ENCODE measurements around the gene SLC12A7.
A peak's percentile ranks its signal among the peaks of the same experiment; 100 is the strongest.

Gene SLC12A7

DNA sequence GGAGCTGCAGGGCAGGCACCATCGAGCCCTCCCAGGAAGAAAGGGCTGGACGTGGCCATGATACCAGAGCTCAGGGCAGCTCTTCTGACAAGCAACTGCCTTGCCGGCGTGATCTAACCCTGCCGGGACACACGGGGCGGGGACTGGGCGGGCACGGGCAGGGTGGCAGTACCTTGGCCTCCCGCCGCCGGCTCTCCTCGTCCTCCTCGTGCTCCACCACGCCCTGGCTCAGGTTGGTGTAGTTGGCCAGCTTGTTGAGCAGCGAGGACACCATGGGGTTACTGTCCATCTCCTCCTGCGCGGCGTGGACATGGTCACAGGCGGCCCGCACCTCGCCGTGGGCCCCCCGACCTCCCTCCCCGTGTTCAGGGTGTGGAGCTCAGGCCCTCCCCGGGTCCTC lies 18.5 kb downstream of the SLC12A7 start:
- TF ChIP-seq, protein P1, sequence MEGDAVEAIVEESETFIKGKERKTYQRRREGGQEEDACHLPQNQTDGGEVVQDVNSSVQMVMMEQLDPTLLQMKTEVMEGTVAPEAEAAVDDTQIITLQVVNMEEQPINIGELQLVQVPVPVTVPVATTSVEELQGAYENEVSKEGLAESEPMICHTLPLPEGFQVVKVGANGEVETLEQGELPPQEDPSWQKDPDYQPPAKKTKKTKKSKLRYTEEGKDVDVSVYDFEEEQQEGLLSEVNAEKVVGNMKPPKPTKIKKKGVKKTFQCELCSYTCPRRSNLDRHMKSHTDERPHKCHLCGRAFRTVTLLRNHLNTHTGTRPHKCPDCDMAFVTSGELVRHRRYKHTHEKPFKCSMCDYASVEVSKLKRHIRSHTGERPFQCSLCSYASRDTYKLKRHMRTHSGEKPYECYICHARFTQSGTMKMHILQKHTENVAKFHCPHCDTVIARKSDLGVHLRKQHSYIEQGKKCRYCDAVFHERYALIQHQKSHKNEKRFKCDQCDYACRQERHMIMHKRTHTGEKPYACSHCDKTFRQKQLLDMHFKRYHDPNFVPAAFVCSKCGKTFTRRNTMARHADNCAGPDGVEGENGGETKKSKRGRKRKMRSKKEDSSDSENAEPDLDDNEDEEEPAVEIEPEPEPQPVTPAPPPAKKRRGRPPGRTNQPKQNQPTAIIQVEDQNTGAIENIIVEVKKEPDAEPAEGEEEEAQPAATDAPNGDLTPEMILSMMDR (conservative IDR thresholded peaks at IDR 0.05): no peak
- no peak for TF ChIP-seq ZFX (IDR thresholded peaks at IDR 0.05)
- H3K27ac ChIP-seq: peak overlapping the region; percentile 40

DNA sequence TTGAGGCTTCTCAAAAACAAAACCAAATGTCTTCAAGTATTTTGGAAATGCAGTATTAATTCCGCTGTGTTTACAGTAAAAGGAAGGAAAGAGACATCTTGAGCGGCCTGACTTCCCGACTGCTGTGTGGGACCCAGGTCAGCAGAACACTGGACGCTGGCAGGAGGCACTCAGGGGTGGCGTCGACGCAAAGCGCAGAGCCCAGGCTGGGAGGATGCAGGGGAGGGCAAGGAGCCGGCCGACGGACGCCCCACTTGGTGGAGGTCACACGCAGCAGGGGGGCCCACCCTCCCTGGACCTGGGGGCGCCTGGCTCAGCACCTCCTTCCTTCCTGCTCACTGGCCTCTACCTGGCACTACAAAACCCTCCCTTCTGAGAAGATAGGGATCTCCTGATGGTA lies 19.7 kb downstream of the SLC12A7 start:
- H3K27ac ChIP-seq: no peak overlapping the region
- no peak for TF ChIP-seq ZFX (IDR thresholded peaks at IDR 0.05)
- TF ChIP-seq, protein P1 (conservative IDR thresholded peaks at IDR 0.05): no peak

DNA sequence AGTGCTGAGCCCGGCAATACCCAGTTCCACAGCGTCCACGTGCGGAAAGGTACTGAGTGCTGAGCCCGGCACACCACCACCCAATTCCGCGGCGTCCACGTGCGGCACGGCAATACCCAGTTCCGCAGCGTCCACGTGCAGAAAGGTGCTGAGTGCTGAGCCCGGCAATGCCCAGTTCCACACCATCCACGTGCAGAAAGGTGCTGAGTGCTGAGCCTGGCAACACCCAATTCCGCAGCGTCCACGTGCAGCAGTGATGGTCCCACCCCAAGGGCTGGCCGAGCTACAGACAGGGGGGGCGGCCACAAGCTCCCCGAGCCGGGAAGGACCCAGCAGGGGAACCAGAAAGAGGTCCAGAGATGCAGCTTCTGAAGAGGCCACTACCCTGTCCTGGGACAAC lies 20.2 kb downstream of the SLC12A7 start:
- TF ChIP-seq, protein P1 (conservative IDR thresholded peaks at IDR 0.05): no peak
- no peak for TF ChIP-seq ZFX (IDR thresholded peaks at IDR 0.05)
- no peak overlapping the region for H3K27ac ChIP-seq

DNA sequence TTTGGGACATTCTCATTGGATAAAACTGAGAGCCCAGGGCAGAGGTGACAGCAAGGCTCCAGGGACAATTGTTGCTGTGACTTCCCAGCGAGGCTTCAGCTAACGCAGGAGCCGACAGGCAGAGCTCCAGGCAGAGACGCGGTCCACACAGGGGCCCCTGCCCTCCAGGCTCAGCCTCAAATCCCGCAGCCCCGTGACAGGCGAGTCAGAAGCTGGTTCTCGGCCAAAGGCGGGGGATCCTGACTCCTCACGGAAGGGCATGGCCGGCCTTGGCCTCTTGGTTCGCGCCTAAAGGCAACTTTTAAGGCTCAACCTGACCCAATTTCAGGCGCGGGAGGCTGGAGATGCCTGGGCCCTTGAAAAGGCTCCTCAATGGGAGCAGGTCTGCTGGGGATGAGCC lies 21.3 kb downstream of the SLC12A7 start:
- no peak for TF ChIP-seq ZFX (IDR thresholded peaks at IDR 0.05)
- TF ChIP-seq, protein P1 (conservative IDR thresholded peaks at IDR 0.05): no peak
- no peak overlapping the region for H3K27ac ChIP-seq

DNA sequence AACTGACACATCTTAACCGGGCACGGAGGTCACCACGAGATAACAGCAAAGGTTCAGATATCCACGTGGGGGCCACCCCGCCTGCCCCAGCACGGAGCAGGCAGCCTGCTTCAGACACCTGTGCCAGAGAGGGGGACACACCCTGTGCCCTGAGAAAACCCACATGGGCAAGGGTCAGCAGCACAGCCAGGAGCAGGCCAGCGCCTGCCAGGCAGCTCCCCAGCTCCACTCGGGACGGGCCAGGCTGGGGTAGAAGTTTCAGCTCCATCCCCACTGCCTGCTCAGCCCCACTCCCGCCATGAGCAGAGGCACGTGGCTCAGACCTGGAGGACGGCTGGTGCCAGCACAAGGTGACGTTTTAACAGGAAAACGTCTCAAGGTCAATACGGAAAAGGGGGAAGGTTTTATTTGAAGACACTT lies 22.2 kb downstream of the SLC12A7 start:
- TF ChIP-seq, protein P1 (conservative IDR thresholded peaks at IDR 0.05): no peak
- TF ChIP-seq ZFX (IDR thresholded peaks at IDR 0.05): no peak
- H3K27ac ChIP-seq: no peak overlapping the region

DNA sequence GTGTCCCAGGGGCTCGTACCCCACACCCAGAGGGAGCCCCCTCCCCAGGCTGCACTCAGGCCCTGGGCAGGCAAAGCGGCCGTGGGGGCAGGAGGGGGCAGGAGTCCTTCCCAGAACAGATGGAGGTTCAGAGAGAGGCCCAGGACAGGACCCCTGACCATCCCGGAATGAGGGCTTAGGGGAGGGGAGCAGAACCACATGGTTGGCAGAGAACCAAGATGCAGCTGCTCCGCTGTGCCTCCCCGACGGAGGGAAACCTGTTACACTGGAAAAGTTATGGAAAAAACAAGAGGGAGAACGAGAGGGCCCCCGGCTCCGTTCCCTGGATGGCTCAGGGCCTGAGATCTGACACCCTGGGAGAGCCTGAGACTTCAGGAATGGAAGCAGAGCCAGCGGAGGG lies 22.7 kb downstream of the SLC12A7 start:
- TF ChIP-seq, protein P1 (conservative IDR thresholded peaks at IDR 0.05): no peak
- TF ChIP-seq ZFX (IDR thresholded peaks at IDR 0.05): no peak
- no peak overlapping the region for H3K27ac ChIP-seq

DNA sequence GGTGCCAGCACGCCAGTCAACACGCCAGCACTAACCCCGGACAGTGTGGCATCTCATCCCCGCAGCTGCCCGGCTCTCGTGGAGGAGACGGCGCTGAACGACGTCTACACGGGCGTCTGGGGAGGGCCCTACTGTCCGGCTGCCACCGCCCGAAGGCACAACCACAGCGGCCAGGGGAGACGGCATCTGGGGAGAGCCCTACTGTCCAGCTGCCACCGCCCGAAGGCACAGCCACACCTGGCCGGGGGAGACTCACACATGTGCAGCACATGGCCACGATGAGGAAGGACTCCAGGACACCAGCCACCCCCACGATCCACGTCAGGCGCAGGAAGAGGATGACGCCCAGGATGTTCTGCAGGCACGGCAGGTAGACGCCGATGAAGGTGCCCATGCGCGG lies 23.1 kb downstream of the SLC12A7 start:
- TF ChIP-seq ZFX (IDR thresholded peaks at IDR 0.05): no peak
- TF ChIP-seq, protein P1 (conservative IDR thresholded peaks at IDR 0.05): no peak
- H3K27ac ChIP-seq: no peak overlapping the region
